NCI-H510A treated with DMSO at 0.1 percent for 48 hours (cell line): ENCODE measurements around the gene RAB40AL.
"Not testable (repeated sequence)": the region's sequence is repeated elsewhere in the genome, so short reads cannot be mapped to it uniquely, and the experiment has no call there.

Source experiments
- DNase-seq: peaks from one replicate; lab custom pipeline; 2025; lab: John Stamatoyannopoulos, UW

Gene RAB40AL

GRCh38 chrX:102936972-102937371 lies at the start of gene RAB40AL:
TSS of gene RAB40AL (plus strand) at chrX:102937272. CDS start at chrX:102937319, 47 bp downstream.
- DNase-seq: not testable (repeated sequence)

GRCh38 chrX:102887687-102888086 lies 49.4 kb upstream of the RAB40AL start:
- no peak for DNase-seq

GRCh38 chrX:102892103-102892502 lies 45.0 kb upstream of the RAB40AL start:
- DNase-seq: no peak

- peak; percentile 47 for DNase-seq
These were observed 36.8 kb upstream of the RAB40AL start for GRCh38 chrX:102899940-102900916.

- DNase-seq: no peak
These were observed 34.7 kb upstream of the RAB40AL start for GRCh38 chrX:102902355-102902754.

GRCh38 chrX:102930990-102931756 lies 5.9 kb upstream of the RAB40AL start:
- no peak for DNase-seq

- DNase-seq: no peak
These were observed 2.4 kb upstream of the RAB40AL start for GRCh38 chrX:102934624-102935023.

GRCh38 chrX:102950908-102951866 lies 14.1 kb downstream of the RAB40AL start:
- peak; percentile 76 for DNase-seq

- no peak for DNase-seq
These were observed 20.7 kb downstream of the RAB40AL start for GRCh38 chrX:102957751-102958150.

- DNase-seq: no peak
These were observed 21.7 kb downstream of the RAB40AL start for GRCh38 chrX:102958794-102959193.

GRCh38 chrX:102959471-102959870 lies 22.4 kb downstream of the RAB40AL start:
- no peak for DNase-seq

- DNase-seq: no peak
These were observed 26.9 kb downstream of the RAB40AL start for GRCh38 chrX:102963955-102964354.

- DNase-seq: no peak
These were observed 27.9 kb downstream of the RAB40AL start for GRCh38 chrX:102964940-102965339.

GRCh38 chrX:102966701-102967100 lies 29.6 kb downstream of the RAB40AL start:
- DNase-seq: no peak

- DNase-seq: no peak
These were observed 31.1 kb downstream of the RAB40AL start for GRCh38 chrX:102968216-102968615.

- not testable (repeated sequence) for DNase-seq
These were observed 34.5 kb downstream of the RAB40AL start for GRCh38 chrX:102971536-102971935.

- DNase-seq: no peak
These were observed 37.9 kb downstream of the RAB40AL start for GRCh38 chrX:102975016-102975415.

GRCh38 chrX:102976286-102976685 lies 39.2 kb downstream of the RAB40AL start:
- no peak for DNase-seq

- no peak for DNase-seq
These were observed 39.9 kb downstream of the RAB40AL start for GRCh38 chrX:102976793-102977495.

- no peak for DNase-seq
These were observed 41.5 kb downstream of the RAB40AL start for GRCh38 chrX:102978594-102978993.

GRCh38 chrX:102979536-102979935 lies 42.5 kb downstream of the RAB40AL start:
- no peak for DNase-seq
